GM21717 (cell line): Measurements from ENCODE around the gene TOPORS.
"Not testable (repeated sequence)": the region's sequence is repeated elsewhere in the genome, so short reads cannot be mapped to it uniquely, and the experiment has no call there.

Experiments
- ATAC-seq: cut with Tn5 transposase; IDR thresholded peaks from one replicate; pipeline ENCODE4 v1.9.1; 2021; ENCODE audit warnings: mild to moderate bottlenecking, moderate library complexity; ENCODE audit not compliant: unreplicated experiment

TOPORS gene

GRCh38 chr9:32552172-32552872 lies at the start of gene TOPORS, which contains the start of gene SMIM27:
Gene TOPORS, minus strand, starts transcription at chr9:32552586. Its CDS starts 150 bp downstream, at chr9:32552436.
Gene SMIM27, plus strand, starts transcription at chr9:32552327. Its CDS starts 108 bp downstream, at chr9:32552435.
- peak; percentile 76 for ATAC-seq

- not testable (repeated sequence) for ATAC-seq
Observed at GRCh38 chr9:32599021-32599420, 46.6 kb upstream of the TOPORS start.

- ATAC-seq = no peak
Observed at GRCh38 chr9:32596936-32597335, 44.5 kb upstream of the TOPORS start.

- ATAC-seq = no peak
Observed at GRCh38 chr9:32596096-32596865, 43.9 kb upstream of the TOPORS start.

GRCh38 chr9:32590898-32591297 lies 38.5 kb upstream of the TOPORS start:
- ATAC-seq = no peak

GRCh38 chr9:32590476-32590875 lies 38.1 kb upstream of the TOPORS start:
- no peak for ATAC-seq

- ATAC-seq = no peak
Observed at GRCh38 chr9:32589083-32589723, 36.8 kb upstream of the TOPORS start.

GRCh38 chr9:32587901-32588300 lies 35.5 kb upstream of the TOPORS start:
- no peak for ATAC-seq

- ATAC-seq = no peak
Observed at GRCh38 chr9:32584784-32585183, 32.4 kb upstream of the TOPORS start.

- ATAC-seq = no peak
Observed at GRCh38 chr9:32581512-32582143, 29.2 kb upstream of the TOPORS start.

GRCh38 chr9:32580631-32581300 lies 28.4 kb upstream of the TOPORS start:
- ATAC-seq = no peak

- ATAC-seq = peak; percentile 49
Observed at GRCh38 chr9:32579706-32580331, 27.4 kb upstream of the TOPORS start.

GRCh38 chr9:32578976-32579375 lies 26.6 kb upstream of the TOPORS start:
- no peak for ATAC-seq

GRCh38 chr9:32577316-32577715 lies 24.9 kb upstream of the TOPORS start:
- peak; percentile 29 for ATAC-seq

- no peak for ATAC-seq
Observed at GRCh38 chr9:32574858-32575257, 22.5 kb upstream of the TOPORS start.

GRCh38 chr9:32573821-32574220 lies 21.4 kb upstream of the TOPORS start:
- no peak for ATAC-seq

GRCh38 chr9:32572900-32573523 lies 20.6 kb upstream of the TOPORS start, which contains the start of gene NDUFB6:
Gene NDUFB6, minus strand, starts transcription at chr9:32573159. Its CDS starts 99 bp downstream, at chr9:32573060.
- peak; percentile 89 for ATAC-seq

- peak; percentile 89 for ATAC-seq
Observed at GRCh38 chr9:32571969-32572899, 19.8 kb upstream of the TOPORS start.
